Lower lobe of right lung (tissue), 2 donors: Measurements from ENCODE around the gene STRIT1. TPM values are rescaled to one million over a fixed set of nuclear protein-coding genes. Genes with fewer than 3 reads are reported as not detected.

Source experiments
- ATAC-seq, 2 donors: fragments of 200-7000 bp; cut with Tn5 transposase; one replicate each; pipeline ENCODE4 v1.9.1; 2020 to 2022; ENCODE audit warnings: mild to moderate bottlenecking in 2 of 2, moderate library complexity in 2 of 2
- DNase-seq: peaks from one replicate; pipeline ENCODE4 v3.0.0-alpha.2; 2020
- H3K27ac ChIP-seq: fragments of 200-600 bp; one replicate; pipeline ENCODE4 v1.8.0; 2022
- H3K27me3 ChIP-seq: fragments of 200-600 bp; one replicate; pipeline ENCODE4 v1.8.0; 2022; ENCODE audit warnings: low read depth
- H3K36me3 ChIP-seq: fragments of 200-600 bp; one replicate; pipeline ENCODE4 v1.8.0; 2022; ENCODE audit warnings: mild to moderate bottlenecking
- H3K4me1 ChIP-seq: fragments of 200-600 bp; one replicate; pipeline ENCODE4 v1.8.0; 2022
- H3K4me3 ChIP-seq: fragments of 200-600 bp; one replicate; pipeline ENCODE4 v1.8.0; 2022; ENCODE audit warnings: mild to moderate bottlenecking
- H3K9me3 ChIP-seq: fragments of 200-600 bp; one replicate; pipeline ENCODE4 v1.8.0; 2022
- intact Hi-C: fragments of 100-400 bp; cut with DNase I; formaldehyde crosslinking; loops from one replicate; pipeline ENCODE4 v1.11.0; 2022
- total RNA-seq: library from RNA; stranded (reverse); fragmentation: NEBNext Ultra II Directional; extraction: Animal tissue kit (Norgen Biotek cat#: 25700); gene quantifications from one replicate; pipeline ENCODE4 v1.2.1, GENCODE V29; 2021
- TF ChIP-seq, protein P1 (sequence below): fragments of 200-600 bp; IDR thresholded peaks from one replicate; pipeline ENCODE4 v1.8.0; 2022; ENCODE audit warnings: antibody characterized with exemption, mild to moderate bottlenecking
- donor health status: DM: no; HTN: yes; CAD: no; lungs with severe emphysema.

STRIT1 gene
- total RNA-seq, 1 donor from 2014 or later = not detected

DNA sequence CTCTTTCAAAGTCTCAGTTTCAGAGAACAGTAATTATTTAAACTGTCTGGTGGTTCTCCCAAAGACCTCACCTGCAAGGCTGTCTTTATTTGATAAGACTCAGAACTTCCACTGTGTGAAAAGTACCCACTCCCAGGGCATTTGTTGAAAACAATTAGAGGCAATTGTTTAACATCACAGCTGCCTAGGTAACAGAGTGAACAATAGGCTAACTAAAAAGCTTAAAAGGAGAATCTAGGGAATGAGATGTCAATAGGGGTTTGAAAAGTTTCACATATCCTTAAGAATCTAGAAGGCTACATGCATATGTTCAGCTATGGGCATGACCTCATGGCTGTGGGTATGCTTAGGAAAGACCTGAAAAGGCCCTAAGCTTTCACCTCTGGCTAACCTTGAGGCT is 2.9 kb upstream of the STRIT1 start:
- Histone ChIP-seq H3K27me3 (no peaks in the 10 kb centered on the region), H3K36me3 (no peaks in the 10 kb centered on the region), H3K27ac (no peak overlapping the region), H3K4me3 (no peak overlapping the region), H3K4me1 (no peaks in the 10 kb centered on the region), H3K9me3 (peaks cover 7% of the 10 kb centered on the region)
- no peak for DNase-seq
- TF ChIP-seq, protein P1, sequence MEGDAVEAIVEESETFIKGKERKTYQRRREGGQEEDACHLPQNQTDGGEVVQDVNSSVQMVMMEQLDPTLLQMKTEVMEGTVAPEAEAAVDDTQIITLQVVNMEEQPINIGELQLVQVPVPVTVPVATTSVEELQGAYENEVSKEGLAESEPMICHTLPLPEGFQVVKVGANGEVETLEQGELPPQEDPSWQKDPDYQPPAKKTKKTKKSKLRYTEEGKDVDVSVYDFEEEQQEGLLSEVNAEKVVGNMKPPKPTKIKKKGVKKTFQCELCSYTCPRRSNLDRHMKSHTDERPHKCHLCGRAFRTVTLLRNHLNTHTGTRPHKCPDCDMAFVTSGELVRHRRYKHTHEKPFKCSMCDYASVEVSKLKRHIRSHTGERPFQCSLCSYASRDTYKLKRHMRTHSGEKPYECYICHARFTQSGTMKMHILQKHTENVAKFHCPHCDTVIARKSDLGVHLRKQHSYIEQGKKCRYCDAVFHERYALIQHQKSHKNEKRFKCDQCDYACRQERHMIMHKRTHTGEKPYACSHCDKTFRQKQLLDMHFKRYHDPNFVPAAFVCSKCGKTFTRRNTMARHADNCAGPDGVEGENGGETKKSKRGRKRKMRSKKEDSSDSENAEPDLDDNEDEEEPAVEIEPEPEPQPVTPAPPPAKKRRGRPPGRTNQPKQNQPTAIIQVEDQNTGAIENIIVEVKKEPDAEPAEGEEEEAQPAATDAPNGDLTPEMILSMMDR = no peak
- intact Hi-C loops = no loop called here
- no peak for ATAC-seq

DNA sequence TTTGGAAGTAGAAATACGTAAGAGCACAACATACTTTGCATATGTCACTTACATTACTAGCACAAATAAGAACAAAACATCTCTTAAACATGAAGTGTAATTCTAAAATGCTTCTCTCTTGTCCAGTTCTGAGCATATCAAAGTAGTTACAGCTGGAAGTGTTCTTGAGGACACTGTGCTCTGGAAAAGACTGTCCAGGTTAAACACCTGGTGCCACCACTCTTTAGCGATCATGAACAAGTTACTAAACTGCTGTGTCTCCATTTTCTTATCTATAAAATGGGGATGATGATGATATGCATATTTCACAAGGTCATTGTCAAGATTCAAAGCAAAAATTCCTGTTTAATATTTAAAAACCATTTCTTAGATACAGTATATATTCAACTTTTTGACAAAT is 790 bp downstream of the STRIT1 start:
- DNase-seq (no peak), ATAC-seq (no peak)
- H3K27ac ChIP-seq = no peak overlapping the region
- H3K36me3 ChIP-seq = no peaks in the 10 kb centered on the region
- H3K9me3 ChIP-seq = peaks cover 7% of the 10 kb centered on the region
- no peak overlapping the region for H3K4me3 ChIP-seq
- H3K4me1 ChIP-seq = no peaks in the 10 kb centered on the region
- TF ChIP-seq, protein P1 = no peak
- intact Hi-C loops = no loop called here
- H3K27me3 ChIP-seq = no peaks in the 10 kb centered on the region

GRCh38 chr3:155292133-155292532 is 1.4 kb downstream of the STRIT1 start:
- DNase-seq = no peak
- ATAC-seq = no peak
- H3K4me3 ChIP-seq = no peak overlapping the region
- peaks cover 7% of the 10 kb centered on the region for H3K9me3 ChIP-seq
- no peaks in the 10 kb centered on the region for H3K4me1 ChIP-seq
- TF ChIP-seq, protein P1 = no peak
- intact Hi-C loops = no loop called here
- H3K27me3 ChIP-seq = no peaks in the 10 kb centered on the region
- no peak overlapping the region for H3K27ac ChIP-seq
- no peaks in the 10 kb centered on the region for H3K36me3 ChIP-seq

DNA sequence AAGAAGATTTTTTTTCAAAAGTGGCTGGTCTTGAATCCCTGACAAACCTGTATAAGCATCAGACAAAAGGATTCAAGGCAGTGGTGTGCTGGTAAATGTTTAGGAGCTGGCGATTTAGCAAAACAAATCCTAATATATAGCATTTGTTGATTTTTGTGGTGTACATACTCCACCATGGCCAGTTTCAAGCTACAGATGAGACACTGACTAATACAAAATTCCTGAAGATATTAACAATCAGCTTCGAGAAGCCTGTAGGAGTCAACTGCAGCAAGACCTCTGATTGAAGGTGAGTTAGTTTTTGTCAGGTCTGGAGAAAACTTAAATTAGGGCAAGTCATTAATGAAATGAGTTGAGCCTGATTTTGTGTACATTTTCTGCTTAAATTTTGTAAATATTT is 6.7 kb downstream of the STRIT1 start:
- H3K27me3 ChIP-seq = no peaks in the 10 kb centered on the region
- no peak overlapping the region for H3K27ac ChIP-seq
- H3K36me3 ChIP-seq = no peaks in the 10 kb centered on the region
- TF ChIP-seq, protein P1 = no peak
- ATAC-seq = no peak
- DNase-seq = no peak
- no peak overlapping the region for H3K4me3 ChIP-seq
- H3K9me3 ChIP-seq = no peaks in the 10 kb centered on the region
- intact Hi-C loops = no loop called here
- H3K4me1 ChIP-seq = no peaks in the 10 kb centered on the region

DNA sequence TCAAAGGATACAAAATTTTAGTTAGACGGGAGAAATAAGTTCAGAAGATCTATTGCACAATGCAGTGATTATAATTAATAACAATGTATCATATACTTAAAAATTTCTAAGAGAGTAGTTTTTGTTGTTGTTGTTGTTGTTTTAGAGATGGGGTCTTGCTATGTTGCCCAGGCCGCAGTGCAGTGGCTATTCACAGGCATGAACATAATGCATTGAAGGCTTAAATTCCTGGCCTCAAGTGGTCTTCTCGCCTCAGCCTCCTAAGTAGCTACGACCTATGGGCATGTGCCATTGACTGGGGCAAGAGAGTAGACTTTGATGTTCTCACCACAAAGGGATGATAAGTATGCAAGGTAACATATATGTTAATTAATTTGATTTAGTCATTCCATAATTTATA is 7.5 kb downstream of the STRIT1 start:
- ATAC-seq = no peak
- H3K27me3 ChIP-seq = no peaks in the 10 kb centered on the region

More for the DNA sequence above, 7.5 kb downstream of the STRIT1 start:
- Histone ChIP-seq H3K27ac (no peak overlapping the region), H3K36me3 (no peaks in the 10 kb centered on the region), H3K4me3 (no peak overlapping the region), H3K4me1 (no peaks in the 10 kb centered on the region), H3K9me3 (no peaks in the 10 kb centered on the region)
- TF ChIP-seq, protein P1 = no peak
- no peak for DNase-seq
- intact Hi-C loops = no loop called here
